GM23338 (cell line): Measurements from ENCODE around the gene RASGRP3. TPM values are rescaled to one million over a fixed set of nuclear protein-coding genes. Genes with fewer than 3 reads are reported as not detected.

Experiments
- ATAC-seq: fragments of 200-7000 bp; cut with Tn5 transposase; 3 replicates; pipeline ENCODE4 v1.9.1; 2020
- DNase-seq: peaks from one replicate; pipeline ENCODE4 v3.0.0-alpha.2; 2015; ENCODE audit warnings: low spot score
- H2AFZ ChIP-seq: fragments of 200-600 bp; sonication (generic); 2 replicates; pipeline ENCODE4 v1.8.0; 2016; ENCODE audit warnings: antibody characterized with exemption, mild to moderate bottlenecking, moderate library complexity
- H3F3A ChIP-seq: fragments of 200-600 bp; sonication (generic); replicated peaks from 2 replicates; pipeline ENCODE4 v1.8.0; 2017; ENCODE audit warnings: antibody characterized with exemption, mixed run types, low read depth
- H3K27ac ChIP-seq: fragments of 200-600 bp; sonication (generic); 2 replicates; pipeline ENCODE4 v1.6.1; 2016; ENCODE audit warnings: low read depth
- H3K27me3 ChIP-seq: fragments of 200-600 bp; sonication (generic); 2 replicates; pipeline ENCODE4 v1.8.0; 2016; ENCODE audit warnings: mild to moderate bottlenecking, mixed run types, moderate library complexity; ENCODE audit not compliant: insufficient read depth
- H3K36me3 ChIP-seq: fragments of 200-600 bp; sonication (generic); 2 replicates; pipeline ENCODE4 v1.8.0; 2016; ENCODE audit warnings: mild to moderate bottlenecking; ENCODE audit not compliant: insufficient read depth
- H3K4me1 ChIP-seq: fragments of 200-600 bp; sonication (generic); 2 replicates; pipeline ENCODE4 v1.8.0; 2016; ENCODE audit warnings: mild to moderate bottlenecking, moderate library complexity; ENCODE audit not compliant: insufficient read depth
- H3K4me2 ChIP-seq: fragments of 200-600 bp; sonication (generic); 2 replicates; pipeline ENCODE4 v1.7.1; 2017; ENCODE audit warnings: mixed run types
- H3K4me3 ChIP-seq: fragments of 200-600 bp; sonication (generic); 2 replicates; pipeline ENCODE4 v1.6.1; 2016; ENCODE audit warnings: mixed run types
- H3K79me2 ChIP-seq: fragments of 200-600 bp; sonication (generic); replicated peaks from 2 replicates; pipeline ENCODE4 v1.8.0; 2017; ENCODE audit warnings: mild to moderate bottlenecking; ENCODE audit not compliant: insufficient read depth
- H3K9me2 ChIP-seq: fragments of 200-600 bp; sonication (generic); 2 replicates; pipeline ENCODE4 v1.8.0; 2017; ENCODE audit not compliant: insufficient read depth
- H4K20me1 ChIP-seq: fragments of 200-600 bp; sonication (generic); replicated peaks from 2 replicates; pipeline ENCODE4 v1.8.0; 2017; ENCODE audit warnings: mild to moderate bottlenecking; ENCODE audit not compliant: insufficient read depth
- H3K27ac Mint-ChIP-seq: 2 replicates; pipeline ENCODE4 v1.8.0; 2020; ENCODE audit warnings: inconsistent platforms, mild to moderate bottlenecking, moderate library complexity, mixed read lengths
- H3K27me3 Mint-ChIP-seq: 3 replicates; pipeline ENCODE4 v1.8.0; 2022; ENCODE audit warnings: low read depth, mild to moderate bottlenecking, moderate library complexity, mixed read lengths, inconsistent platforms; ENCODE audit not compliant: insufficient read depth, poor library complexity
- H3K36me3 Mint-ChIP-seq: 3 replicates; pipeline ENCODE4 v1.8.0; 2021; ENCODE audit warnings: low read depth, mild to moderate bottlenecking, inconsistent platforms, moderate library complexity, mixed read lengths
- H3K4me1 Mint-ChIP-seq: 3 replicates; pipeline ENCODE4 v1.8.0; 2020; ENCODE audit warnings: mild to moderate bottlenecking, inconsistent platforms, mixed read lengths
- H3K4me3 Mint-ChIP-seq: 3 replicates; pipeline ENCODE4 v1.8.0; 2021; ENCODE audit warnings: moderate library complexity, mild to moderate bottlenecking, inconsistent platforms, mixed read lengths
- H3K9me3 Mint-ChIP-seq: 3 replicates; pipeline ENCODE4 v1.8.0; 2020; ENCODE audit warnings: moderate library complexity, mild to moderate bottlenecking, inconsistent platforms, mixed read lengths
- CREB1 ChIP-seq: fragments of 250-450 bp; sonication (Bioruptor Pico); IDR thresholded peaks from 2 replicates; pipeline ENCODE4 v1.5.0; 2020; ENCODE audit warnings: low read depth, mild to moderate bottlenecking, moderate library complexity
- EZH2 ChIP-seq: fragments of 200-600 bp; sonication (generic); IDR thresholded peaks from one replicate; pipeline ENCODE4 v1.8.0; 2017; ENCODE audit warnings: antibody characterized with exemption, mild to moderate bottlenecking, low read depth; ENCODE audit not compliant: unreplicated experiment
- JUNB ChIP-seq: IDR thresholded peaks from one replicate; pipeline ENCODE4 v1.6.1; 2016; ENCODE audit warnings: antibody characterized with exemption; ENCODE audit not compliant: unreplicated experiment
- NANOG ChIP-seq: IDR thresholded peaks from 2 replicates; pipeline ENCODE4 v1.6.1; 2016; ENCODE audit warnings: antibody characterized with exemption, borderline replicate concordance
- ZNF114 ChIP-seq: fragments of 250-450 bp; sonication (Bioruptor Pico); IDR thresholded peaks from 2 replicates; pipeline ENCODE4 v1.5.0; 2020; ENCODE audit warnings: mild to moderate bottlenecking, moderate library complexity
- polyA plus RNA-seq: library from polyadenylated mRNA; unstranded; fragments of >200 nt; fragmentation: Nextera tagmentation; extraction: Ambion mirVana; gene quantifications from 2 replicates; pipeline ENCODE4 v1.2.1, GENCODE V29; 2016
- total RNA-seq: library from RNA; depleted of rRNA; stranded (reverse); fragments of >200 nt; shearing (Covaris generic); gene quantifications from 2 replicates; pipeline ENCODE4 v1.2.3, GENCODE V29; 2014
- TF ChIP-seq, protein P1 (sequence below), 2 experiments: fragments of 200-600 bp in 1 of 2; sonication (generic) in 1 of 2; conservative IDR thresholded peaks; 2 replicates each; pipeline versions ENCODE4 v1.5.1 to v1.6.1; 2016 to 2017; ENCODE audit warnings: antibody characterized with exemption in 2 of 2, low read depth in 2 of 2, mild to moderate bottlenecking in 2 of 2, moderate library complexity in 1 of 2
- TF ChIP-seq, protein P2 (sequence below): IDR thresholded peaks from 2 replicates; pipeline ENCODE4 v1.6.1; 2016; ENCODE audit warnings: antibody characterized with exemption
- TF ChIP-seq, protein P3 (sequence below): fragments of 250-450 bp; sonication (Bioruptor Pico); IDR thresholded peaks from 2 replicates; pipeline ENCODE4 v1.5.0; 2020; ENCODE audit warnings: mild to moderate bottlenecking, moderate library complexity

RASGRP3 gene
- total and polyA plus RNA-seq, 2 experiments from 2014 or later, result 0.19 to 0.69 TPM

DNA sequence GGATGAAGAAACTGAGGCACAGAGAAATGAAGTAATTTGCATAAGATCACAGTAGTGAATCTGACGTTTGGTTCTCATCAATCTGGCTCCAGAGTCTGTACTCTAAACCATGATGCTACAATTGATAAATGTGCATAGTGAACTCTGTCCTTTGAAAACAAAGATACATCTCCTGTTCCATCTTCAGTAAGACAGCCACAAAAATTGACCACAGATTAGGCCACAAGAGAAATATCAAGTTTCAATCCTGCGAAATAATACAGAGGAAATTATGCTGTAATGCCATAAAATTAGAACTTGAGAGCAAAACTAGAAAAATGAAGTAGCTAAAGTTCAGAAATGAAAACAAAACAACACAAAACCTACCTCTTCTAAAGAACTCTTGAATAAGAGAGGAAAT, 94.2 kb downstream of the RASGRP3 start:
- no peaks in the 10 kb centered on the region for H3K27me3 ChIP-seq
- no peaks in the 10 kb centered on the region for H3K36me3 ChIP-seq
- H3F3A ChIP-seq, result no peaks in the 10 kb centered on the region
- no peak for ATAC-seq
- no peaks in the 10 kb centered on the region for H3K36me3 Mint-ChIP-seq
- no peak overlapping the region for H3K4me3 Mint-ChIP-seq
- no peak for DNase-seq
- no peak overlapping the region for H3K27ac ChIP-seq
- no peaks in the 10 kb centered on the region; the same call in 1 of the 3 replicates for H3K4me1 Mint-ChIP-seq
- no peak overlapping the region for H3K4me3 ChIP-seq
- H3K4me2 ChIP-seq, result no peak overlapping the region
- H3K27ac Mint-ChIP-seq, result no peak overlapping the region
- H3K27me3 Mint-ChIP-seq, result no peaks in the 10 kb centered on the region
- H2AFZ ChIP-seq, result no peak overlapping the region
- no peaks in the 10 kb centered on the region for H3K9me2 ChIP-seq
- H3K9me3 Mint-ChIP-seq, result no peaks in the 10 kb centered on the region
- H4K20me1 ChIP-seq, result no peaks in the 10 kb centered on the region
- TF ChIP-seq EZH2 (no peak), ZNF114 (CRISPR knock-in tag) (no peak), JUNB (no peak), CREB1 (CRISPR knock-in tag) (no peak), NANOG (no peak)
- TF ChIP-seq, protein P1, sequence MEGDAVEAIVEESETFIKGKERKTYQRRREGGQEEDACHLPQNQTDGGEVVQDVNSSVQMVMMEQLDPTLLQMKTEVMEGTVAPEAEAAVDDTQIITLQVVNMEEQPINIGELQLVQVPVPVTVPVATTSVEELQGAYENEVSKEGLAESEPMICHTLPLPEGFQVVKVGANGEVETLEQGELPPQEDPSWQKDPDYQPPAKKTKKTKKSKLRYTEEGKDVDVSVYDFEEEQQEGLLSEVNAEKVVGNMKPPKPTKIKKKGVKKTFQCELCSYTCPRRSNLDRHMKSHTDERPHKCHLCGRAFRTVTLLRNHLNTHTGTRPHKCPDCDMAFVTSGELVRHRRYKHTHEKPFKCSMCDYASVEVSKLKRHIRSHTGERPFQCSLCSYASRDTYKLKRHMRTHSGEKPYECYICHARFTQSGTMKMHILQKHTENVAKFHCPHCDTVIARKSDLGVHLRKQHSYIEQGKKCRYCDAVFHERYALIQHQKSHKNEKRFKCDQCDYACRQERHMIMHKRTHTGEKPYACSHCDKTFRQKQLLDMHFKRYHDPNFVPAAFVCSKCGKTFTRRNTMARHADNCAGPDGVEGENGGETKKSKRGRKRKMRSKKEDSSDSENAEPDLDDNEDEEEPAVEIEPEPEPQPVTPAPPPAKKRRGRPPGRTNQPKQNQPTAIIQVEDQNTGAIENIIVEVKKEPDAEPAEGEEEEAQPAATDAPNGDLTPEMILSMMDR (conservative IDR thresholded peaks at IDR 0.05; ENCODE audit: low read depth in 2 of 2), result no peak
- TF ChIP-seq, protein P2, sequence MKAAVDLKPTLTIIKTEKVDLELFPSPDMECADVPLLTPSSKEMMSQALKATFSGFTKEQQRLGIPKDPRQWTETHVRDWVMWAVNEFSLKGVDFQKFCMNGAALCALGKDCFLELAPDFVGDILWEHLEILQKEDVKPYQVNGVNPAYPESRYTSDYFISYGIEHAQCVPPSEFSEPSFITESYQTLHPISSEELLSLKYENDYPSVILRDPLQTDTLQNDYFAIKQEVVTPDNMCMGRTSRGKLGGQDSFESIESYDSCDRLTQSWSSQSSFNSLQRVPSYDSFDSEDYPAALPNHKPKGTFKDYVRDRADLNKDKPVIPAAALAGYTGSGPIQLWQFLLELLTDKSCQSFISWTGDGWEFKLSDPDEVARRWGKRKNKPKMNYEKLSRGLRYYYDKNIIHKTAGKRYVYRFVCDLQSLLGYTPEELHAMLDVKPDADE, result no peak
- TF ChIP-seq, protein P3, sequence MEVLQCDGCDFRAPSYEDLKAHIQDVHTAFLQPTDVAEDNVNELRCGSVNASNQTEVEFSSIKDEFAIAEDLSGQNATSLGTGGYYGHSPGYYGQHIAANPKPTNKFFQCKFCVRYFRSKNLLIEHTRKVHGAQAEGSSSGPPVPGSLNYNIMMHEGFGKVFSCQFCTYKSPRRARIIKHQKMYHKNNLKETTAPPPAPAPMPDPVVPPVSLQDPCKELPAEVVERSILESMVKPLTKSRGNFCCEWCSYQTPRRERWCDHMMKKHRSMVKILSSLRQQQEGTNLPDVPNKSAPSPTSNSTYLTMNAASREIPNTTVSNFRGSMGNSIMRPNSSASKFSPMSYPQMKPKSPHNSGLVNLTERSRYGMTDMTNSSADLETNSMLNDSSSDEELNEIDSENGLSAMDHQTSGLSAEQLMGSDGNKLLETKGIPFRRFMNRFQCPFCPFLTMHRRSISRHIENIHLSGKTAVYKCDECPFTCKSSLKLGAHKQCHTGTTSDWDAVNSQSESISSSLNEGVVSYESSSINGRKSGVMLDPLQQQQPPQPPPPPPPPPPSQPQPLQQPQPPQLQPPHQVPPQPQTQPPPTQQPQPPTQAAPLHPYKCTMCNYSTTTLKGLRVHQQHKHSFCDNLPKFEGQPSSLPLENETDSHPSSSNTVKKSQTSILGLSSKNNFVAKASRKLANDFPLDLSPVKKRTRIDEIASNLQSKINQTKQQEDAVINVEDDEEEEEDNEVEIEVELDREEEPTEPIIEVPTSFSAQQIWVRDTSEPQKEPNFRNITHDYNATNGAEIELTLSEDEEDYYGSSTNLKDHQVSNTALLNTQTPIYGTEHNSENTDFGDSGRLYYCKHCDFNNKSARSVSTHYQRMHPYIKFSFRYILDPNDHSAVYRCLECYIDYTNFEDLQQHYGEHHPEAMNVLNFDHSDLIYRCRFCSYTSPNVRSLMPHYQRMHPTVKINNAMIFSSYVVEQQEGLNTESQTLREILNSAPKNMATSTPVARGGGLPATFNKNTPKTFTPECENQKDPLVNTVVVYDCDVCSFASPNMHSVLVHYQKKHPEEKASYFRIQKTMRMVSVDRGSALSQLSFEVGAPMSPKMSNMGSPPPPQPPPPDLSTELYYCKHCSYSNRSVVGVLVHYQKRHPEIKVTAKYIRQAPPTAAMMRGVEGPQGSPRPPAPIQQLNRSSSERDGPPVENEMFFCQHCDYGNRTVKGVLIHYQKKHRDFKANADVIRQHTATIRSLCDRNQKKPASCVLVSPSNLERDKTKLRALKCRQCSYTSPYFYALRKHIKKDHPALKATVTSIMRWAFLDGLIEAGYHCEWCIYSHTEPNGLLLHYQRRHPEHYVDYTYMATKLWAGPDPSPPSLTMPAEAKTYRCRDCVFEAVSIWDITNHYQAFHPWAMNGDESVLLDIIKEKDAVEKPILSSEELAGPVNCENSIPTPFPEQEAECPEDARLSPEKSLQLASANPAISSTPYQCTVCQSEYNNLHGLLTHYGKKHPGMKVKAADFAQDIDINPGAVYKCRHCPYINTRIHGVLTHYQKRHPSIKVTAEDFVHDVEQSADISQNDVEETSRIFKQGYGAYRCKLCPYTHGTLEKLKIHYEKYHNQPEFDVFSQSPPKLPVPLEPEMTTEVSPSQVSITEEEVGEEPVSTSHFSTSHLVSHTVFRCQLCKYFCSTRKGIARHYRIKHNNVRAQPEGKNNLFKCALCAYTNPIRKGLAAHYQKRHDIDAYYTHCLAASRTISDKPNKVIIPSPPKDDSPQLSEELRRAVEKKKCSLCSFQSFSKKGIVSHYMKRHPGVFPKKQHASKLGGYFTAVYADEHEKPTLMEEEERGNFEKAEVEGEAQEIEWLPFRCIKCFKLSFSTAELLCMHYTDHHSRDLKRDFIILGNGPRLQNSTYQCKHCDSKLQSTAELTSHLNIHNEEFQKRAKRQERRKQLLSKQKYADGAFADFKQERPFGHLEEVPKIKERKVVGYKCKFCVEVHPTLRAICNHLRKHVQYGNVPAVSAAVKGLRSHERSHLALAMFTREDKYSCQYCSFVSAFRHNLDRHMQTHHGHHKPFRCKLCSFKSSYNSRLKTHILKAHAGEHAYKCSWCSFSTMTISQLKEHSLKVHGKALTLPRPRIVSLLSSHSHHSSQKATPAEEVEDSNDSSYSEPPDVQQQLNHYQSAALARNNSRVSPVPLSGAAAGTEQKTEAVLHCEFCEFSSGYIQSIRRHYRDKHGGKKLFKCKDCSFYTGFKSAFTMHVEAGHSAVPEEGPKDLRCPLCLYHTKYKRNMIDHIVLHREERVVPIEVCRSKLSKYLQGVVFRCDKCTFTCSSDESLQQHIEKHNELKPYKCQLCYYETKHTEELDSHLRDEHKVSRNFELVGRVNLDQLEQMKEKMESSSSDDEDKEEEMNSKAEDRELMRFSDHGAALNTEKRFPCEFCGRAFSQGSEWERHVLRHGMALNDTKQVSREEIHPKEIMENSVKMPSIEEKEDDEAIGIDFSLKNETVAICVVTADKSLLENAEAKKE (CRISPR knock-in tag), result no peak
- no peaks in the 10 kb centered on the region for H3K4me1 ChIP-seq
- H3K79me2 ChIP-seq, result no peaks in the 10 kb centered on the region
